Glomerular endothelial cell (primary cell): Measurements from ENCODE around the gene PPP1R1B. TPM values are rescaled to one million over a fixed set of nuclear protein-coding genes. Genes with fewer than 3 reads are reported as not detected.

Experiments used
- DNase-seq: peaks from one replicate; pipeline ENCODE4 v3.0.0-alpha.2; 2011; ENCODE audit warnings: low read depth, low spot score; ENCODE audit errors: extremely low read depth
- total RNA-seq: library from RNA; depleted of rRNA; stranded (reverse); fragments of >200 nt; gene quantifications from 2 replicates; pipeline ENCODE4 v1.2.3, GENCODE V29; 2015

PPP1R1B gene
- total RNA-seq, 1 donor from 2014 or later = not detected

DNA sequence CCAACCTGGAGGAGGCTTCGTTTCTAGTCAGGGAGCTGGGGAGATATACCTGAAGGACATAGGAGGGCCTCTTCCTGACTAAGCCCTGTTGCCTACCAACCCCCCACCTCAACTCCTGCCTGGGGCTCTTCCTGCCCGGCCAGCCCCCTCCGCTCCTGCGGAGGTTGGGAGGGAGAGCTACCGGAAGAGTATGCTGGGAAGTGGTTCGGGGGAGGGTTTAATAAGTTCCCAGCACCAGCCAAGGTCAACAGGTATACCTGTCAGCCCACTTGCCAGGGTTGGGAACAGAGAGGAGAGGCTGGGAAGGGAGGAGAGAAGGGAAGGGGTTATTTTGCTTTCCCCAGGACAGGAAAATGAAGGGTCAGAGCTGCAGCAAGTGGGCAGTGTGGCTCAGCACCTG is 4.7 kb downstream of the PPP1R1B start:
- DNase-seq = no peak

DNA sequence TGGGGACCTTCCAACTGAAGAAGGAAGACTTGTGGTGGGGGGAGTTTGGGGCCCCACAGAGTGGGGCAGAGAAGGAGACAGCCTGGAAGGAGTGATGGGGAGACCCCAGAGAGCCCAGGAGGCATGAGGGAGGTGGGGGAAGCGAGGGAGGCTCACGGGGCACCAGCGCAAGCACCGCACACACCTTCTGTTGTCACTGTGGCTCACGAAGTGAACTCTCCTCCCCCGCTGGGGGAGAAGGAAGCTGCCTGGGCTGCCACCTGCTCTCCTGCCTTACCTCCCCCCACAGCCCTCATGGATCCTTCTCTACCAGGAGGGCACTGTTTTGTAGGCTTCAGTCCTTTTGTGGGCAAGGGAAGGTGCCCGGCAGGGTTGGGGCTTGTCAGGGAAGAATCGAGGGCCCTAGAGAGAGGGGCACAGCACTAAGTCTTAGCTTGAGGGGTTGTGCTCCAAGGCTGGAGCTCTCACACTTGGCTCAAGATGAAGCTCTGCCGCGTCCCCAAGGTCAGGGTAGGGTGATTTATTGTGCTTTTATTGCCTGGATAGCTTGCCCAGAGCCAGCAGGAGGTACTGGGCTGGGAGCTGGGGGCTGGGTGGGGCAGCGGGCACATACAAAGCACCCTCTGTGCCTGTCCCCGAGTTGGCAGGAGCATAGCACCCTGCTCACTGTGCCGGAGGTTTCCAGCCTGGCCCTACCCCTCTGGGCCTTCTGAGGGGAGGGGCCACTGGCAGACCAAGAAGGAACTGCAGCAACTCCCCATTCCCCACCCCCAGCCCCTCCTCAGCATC is 5.6 kb downstream of the PPP1R1B start:
- no peak for DNase-seq

DNA sequence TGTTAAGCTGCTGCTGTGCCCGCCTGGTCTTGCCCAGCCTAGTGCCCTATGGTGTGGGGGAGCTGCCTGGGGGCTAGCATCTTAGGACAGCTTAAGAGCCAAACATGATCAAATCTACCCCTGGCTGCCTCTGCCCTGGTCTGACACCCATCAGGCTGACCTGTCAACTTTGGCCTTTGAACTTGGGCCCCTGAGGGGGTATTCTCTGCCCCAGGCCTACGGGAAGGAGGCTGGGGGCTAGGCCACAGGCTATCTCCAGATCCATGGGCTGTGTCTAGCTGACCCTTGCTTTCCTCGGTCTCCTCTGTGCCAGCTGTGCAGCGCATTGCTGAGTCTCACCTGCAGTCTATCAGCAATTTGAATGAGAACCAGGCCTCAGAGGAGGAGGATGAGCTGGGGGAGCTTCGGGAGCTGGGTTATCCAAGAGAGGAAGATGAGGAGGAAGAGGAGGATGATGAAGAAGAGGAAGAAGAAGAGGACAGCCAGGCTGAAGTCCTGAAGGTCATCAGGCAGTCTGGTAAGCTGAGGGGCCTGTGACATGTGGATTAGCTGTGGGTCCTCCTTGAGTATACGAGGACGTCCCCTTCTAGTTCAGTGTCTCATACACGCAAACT is 6.9 kb downstream of the PPP1R1B start:
- DNase-seq = no peak

DNA sequence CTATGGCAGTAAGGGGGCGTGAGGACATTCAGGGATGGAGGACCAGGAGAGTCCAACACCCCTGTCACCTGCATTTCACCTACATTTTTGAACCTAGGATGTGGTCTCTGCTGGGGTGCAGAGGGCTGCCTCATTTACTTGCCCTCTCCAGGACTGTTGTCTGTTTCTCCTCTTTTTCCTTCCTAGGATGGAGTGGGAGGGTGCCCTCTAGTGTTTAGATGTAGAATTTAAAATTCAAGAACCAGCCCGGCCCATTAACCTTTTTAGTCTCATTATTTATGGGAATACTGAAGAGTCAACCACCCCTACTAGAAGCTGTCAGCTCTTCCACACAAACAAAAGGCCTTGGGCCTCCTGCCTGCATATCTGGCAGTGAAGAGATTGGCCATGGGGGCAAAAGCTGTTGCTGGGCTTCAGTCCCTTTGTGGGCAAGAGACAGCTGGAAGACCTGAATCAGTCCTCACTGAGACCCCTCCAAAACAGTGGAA is 7.7 kb downstream of the PPP1R1B start:
- DNase-seq = no peak

DNA sequence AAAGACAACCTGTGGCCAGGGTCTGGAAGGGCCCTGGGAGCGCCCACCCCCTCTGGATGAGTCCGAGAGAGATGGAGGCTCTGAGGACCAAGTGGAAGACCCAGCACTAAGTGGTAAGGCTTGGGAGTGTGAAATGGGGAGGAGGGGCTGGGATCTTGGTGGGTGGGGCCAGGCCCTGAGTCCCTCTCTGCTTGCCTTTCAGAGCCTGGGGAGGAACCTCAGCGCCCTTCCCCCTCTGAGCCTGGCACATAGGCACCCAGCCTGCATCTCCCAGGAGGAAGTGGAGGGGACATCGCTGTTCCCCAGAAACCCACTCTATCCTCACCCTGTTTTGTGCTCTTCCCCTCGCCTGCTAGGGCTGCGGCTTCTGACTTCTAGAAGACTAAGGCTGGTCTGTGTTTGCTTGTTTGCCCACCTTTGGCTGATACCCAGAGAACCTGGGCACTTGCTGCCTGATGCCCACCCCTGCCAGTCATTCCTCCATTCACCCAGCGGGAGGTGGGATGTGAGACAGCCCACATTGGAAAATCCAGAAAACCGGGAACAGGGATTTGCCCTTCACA is 8.9 kb downstream of the PPP1R1B start:
- no peak for DNase-seq

DNA sequence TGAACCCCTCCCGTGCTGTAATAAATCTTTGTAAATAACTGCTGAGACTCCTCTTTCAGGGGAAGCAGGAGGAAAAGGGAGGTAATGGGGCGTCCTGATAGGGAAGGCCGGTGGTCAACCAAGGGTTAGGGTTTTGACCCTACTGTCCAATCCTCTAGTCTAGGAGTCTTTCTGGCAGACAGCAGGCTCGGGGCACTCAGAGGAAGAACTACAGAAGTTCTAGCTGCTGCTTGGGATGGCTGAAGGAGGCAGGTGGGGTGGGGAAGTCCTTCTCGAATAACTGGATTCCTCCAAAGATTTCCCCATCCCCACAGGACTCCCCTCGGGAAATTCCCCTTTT is 9.8 kb downstream of the PPP1R1B start:
- DNase-seq = no peak

DNA sequence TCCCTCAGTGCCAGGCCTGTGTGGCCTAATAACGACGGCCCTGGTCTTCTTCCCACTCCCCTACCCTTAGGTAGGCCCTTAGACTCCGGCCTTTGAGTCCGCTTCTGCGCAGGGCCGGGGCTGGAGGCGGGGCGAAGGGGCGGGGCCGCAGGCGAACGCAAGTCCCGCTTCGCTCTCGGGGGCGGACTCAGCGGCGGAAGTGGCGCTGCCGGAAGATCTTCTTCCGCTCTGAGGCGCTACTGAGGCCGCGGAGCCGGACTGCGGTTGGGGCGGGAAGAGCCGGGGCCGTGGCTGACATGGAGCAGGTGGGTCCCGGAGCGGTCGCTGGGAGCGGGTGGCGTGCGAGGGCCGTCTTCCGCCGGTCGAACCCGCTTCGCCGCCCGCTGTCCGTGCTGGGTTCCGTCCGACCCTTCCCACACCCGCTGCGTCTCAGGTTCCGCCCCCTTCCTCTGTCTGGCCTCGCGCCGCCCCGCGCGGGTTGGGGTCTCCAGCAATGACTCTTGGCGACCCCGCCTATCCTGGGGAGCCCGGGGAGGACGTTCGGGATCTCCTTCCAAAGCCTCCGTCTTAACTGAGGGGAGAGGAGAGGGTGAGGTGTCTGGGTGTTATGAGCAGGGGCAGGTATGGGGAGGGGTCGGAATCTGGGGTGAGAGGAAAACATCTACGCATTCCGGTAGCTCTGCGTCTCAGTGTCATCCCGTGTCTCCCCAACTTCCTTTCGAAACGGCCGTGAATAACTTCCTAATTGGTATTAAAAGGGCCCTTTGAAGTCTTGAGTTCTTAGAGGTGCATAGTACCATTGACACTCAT is 10.4 kb downstream of the PPP1R1B start, which contains the start of gene STARD3:
TSS of gene STARD3 (plus strand) at position 218 of the 810 bp plus-strand sequence. CDS start 16,388 bp downstream, outside the sequence.
- no peak for DNase-seq

DNA sequence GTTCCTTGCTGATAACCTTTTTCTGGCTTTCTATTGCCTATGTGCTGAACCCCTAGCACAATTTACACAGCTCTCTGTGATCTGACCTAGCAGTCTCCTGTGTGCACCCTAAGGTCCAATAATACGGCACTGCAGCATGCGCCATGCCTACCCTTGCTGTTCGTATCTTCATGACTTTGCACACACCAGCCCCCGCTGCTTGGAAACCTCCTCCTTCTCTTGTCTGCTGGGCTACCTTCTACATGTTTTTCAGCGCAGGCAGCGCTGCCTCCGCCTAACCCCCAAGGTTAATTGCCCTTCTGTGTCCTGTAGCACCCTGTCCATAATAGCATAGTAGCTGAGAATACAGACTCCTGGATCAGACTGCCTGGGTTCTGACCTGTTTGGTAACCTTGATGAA is 11.6 kb downstream of the PPP1R1B start:
- no peak for DNase-seq

DNA sequence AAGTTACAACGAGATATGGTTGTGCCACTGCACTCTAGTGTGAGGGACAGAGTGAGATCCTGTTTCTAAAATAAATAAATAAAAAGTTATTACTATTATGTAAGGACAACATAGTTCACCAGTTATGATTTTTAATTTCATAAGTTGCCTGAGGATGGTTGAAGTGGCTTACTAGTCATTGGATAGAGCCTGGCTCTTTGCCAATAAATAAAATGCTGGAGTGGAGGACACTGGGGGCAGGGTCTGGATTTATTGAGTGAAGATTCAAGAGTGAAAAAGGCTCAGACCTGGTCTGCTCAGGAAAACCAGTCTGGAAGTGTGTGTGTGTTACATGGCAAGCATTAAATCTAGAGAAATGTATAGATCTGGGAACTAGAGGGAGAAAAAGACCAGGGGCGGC is 12.3 kb downstream of the PPP1R1B start:
- DNase-seq = no peak

DNA sequence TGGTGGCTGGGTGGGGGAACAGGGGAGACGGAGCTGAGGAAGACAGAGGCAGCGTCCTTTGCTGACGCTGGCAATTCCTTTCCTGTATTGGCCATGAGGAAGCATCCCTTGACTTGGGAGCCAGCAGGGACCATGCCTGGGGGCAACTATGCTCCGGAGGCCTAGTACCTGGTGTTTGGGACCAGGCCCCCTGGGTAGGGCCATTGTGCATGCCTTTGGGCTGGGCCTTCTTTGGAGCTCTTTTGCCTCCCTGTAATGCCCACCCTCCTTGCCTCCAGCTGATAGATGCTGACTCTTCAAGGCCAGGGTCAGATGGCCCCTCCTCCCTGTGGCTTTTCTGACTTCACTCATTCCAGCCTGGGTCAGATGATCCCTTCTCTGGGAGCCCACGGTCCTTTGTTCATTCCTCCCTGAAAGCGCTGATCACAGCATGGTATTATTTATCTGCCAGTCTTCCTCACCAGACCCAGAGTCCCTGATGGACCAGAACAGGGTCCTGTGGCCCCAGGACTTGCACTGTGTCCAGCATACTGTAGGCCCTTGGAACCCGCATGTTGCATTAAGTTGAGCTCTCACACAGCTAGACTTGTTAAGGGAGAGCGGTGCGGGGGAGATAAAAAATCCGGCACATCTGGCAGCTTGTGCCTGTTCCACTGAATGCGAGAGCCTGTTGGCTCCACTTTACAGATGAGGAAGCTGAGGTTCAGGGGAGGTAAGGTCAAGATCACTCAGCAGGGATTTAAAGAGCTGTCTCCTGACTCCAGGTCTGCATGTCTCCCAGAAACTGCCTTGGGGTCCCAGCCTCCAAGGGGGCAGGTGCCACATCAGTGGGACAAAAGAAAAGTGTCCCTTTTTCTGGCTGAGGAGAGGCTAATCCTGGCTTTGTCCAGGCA is 13.1 kb downstream of the PPP1R1B start:
- no peak for DNase-seq

DNA sequence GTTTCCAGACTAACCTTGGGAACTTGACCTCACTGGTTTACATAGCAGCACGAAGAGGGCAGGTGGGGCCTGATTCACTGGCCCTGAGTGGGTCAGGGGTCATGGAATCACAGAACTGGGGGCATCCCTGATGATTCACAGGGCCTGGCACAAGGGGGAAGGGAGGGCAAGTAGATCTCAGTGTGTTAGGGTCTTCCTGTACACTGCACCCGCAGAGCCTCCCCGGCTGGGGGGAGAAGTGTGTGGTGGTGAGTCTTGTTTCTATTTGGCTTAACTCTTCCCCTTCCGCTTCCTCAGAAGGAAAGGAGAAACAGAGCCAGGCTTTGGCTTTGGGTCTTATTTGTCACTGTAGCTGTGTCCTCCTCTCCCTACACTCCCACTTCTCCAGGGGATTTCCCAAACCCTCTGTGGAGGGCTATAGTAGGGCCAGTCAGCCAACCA is 13.9 kb downstream of the PPP1R1B start:
- DNase-seq = no peak

DNA sequence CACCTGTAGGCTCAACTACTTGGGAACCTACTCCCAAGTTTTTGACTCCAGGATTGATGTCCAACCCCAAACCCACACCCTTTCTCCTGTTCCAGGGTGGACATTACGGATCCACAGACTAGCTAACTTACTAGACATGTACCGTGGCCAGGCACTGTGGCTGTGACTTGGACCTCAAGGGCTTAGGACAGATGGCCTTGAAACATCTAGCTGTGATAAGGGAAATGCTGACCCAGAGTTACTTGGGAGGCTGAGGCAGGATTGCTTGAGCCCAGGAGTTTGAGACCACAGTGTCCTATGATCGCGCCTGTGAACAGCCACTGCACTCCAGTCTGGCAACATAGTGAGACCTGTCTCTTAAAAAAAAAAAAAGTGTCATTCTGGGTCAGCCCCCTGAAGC is 14.3 kb downstream of the PPP1R1B start:
- no peak for DNase-seq

DNA sequence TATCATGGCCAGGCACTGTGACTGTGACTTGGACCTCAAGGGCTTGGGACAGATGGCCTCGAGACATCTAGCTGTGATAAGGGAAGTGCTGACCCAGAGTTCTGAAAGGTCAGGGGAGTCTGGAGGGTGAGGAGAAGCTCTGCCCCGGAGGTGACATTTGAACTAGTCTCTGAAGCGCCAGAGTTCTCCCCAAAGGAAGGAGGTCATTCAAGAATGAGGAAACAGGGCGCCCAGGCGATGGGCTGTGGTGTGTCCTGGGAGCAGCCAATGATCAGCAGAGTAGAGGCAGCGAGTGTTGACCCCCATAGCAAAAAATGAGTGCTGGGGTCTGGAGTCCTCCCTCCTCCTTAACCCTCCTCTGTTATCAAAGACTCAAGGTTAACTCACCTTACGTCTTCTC is 15.1 kb downstream of the PPP1R1B start:
- no peak for DNase-seq

DNA sequence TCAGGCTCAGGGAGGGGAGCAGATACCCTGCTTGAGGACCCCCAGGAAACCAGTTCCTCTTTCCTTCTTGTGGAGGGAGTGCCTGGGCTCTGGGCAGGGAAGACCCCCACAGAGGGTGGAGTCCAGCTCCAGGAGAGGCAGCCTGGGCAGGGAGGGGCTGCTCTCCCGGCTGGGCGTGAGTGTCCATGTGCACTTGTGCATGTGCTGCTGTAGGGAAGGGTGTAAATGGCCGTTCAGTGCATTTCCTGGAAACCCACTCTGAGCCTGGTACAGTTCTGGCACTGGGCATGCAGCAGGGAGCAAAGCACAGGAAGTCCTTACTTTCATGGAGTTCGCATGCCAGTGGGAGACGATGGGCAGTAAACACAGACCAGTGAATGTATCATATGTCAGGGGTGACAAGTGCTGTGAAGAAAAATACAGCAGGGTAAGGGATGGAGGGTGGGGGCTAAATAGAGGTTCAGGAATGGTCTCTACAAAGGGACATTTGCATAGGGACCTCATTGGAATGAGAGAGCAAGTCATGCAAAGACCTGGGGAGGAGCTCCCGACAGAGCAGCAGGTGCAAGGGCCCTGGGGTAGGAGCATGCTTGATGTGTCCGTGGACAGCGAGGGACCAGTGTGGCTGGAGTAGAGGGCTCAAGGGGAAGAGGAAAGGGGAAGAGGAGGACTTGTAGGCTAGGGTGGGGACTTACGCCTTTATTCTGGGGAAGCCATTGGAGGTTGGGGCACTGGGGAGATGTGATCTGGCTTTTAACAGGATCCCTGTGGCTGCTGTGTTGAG is 15.7 kb downstream of the PPP1R1B start:
- no peak for DNase-seq

DNA sequence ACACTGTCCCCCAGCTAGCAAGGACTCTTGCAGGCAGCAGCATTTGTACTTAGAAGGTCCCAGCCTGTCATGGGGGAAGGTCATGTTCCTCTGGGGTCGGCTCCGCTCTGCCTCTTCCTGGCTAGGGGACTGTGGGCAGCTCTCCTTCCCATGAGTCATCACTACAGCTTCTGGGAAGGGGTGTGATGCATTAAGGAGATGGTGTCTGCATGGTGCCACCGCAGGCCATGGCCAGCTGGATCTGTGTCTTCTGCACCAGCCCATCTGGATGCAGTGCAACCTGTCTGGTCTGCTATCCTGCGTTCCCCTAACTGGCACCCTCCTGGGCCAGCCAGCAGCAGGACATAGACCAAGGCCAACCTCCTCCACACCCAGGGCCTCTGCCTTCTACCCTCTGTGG is 16.5 kb downstream of the PPP1R1B start:
- no peak for DNase-seq

DNA sequence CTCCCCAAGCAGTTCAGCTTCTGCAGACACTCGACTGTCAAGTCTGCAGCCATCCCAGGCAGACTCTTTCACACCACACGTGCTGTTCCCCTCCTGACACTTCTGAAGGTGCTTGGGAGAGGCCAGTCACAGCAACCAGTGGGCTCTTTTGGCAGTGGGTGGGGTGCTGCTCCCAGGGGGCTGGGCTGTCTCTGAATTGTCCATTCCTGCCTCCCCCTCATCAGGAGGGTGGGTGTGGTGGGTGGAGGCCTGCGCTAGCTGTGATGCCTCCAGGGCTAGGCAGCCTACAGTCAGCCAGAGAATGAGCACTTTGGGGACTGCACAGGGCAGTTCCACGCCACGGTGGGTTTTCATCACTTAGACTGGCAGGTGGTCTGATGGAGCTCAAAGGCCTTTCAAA is 20.5 kb downstream of the PPP1R1B start:
- no peak for DNase-seq

DNA sequence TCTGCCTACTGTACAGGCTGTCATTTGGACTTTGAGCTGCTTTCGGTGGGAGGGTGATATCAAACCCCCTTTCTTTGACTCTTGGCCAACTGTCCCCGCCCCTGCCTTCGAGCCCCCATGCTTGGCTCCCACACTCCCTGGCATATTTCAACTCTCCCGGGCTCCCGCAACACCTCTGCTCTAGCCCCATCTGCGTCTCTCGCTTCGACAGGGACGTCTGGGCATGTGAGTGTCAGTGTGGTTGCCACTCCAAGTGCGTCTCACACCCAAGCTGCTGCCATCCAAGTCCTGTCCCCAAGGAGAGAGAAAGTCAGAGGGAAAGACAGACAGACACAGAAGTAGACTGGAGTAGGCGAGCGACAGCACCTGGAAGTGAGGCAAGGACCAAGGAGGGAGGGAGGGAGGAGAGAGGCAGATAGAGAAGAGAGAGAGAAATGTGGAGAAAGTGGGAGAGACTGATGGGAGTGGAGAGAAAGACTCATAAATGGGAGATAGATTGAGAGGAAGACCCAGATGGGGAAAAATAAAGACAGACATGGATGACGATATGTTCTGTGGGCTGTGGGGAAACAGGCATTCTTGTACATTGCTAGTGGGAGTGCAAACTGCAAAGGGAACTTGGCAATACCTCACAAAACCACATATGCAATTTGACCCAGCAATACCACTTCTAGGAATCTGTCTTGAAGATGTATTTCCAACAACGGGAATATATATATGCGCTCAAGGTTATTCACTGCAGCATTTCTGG is 22.0 kb downstream of the PPP1R1B start:
- no peak for DNase-seq

DNA sequence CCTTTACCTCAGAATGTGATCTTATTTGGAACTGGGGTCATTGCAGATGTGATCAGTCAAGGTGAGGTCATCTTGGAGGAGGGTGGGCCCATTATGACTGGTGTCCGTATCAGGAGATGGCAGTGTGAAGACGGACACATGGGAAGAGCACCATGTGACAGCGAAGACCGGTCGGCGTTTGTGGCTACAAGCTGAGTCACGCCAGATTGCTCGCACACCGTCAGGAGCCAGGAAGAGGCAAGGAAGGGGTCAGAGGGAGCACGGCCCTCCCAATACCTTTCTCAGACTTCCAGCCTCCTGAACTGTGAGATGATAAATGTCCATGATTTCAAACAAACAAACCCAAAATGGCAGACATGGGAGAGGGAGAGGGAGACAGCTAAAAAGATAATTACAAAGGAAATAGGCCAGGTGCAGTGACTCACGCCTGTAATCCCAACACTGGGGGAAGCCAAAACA is 23.4 kb downstream of the PPP1R1B start:
- no peak for DNase-seq
